Endothelial cell of umbilical vein (primary cell): ENCODE data around the gene SCD. TPM values are rescaled to one million over a fixed set of nuclear protein-coding genes. Genes with fewer than 3 reads are reported as not detected.

Experiments
- BruUV-seq: library from RNA; stranded (reverse); fragments of 400-500 nt; replicated peaks from 2 replicates; lab custom pipeline; 2021; lab: Mats Ljungman, UMichigan
- CTCF ChIA-PET: fragments of 300-600, 350-600 bp; sonication (Branson Sonifier 250); formaldehyde crosslinking; loops from one replicate; lab custom pipeline; 2021; ENCODE audit warnings: antibody characterized with exemption, inconsistent platforms; lab: Charles Lee
- POLR2A ChIA-PET: fragments of 300-600, 350-600 bp; sonication (Branson Sonifier 250); formaldehyde crosslinking; loops from one replicate; lab custom pipeline; 2021; ENCODE audit warnings: antibody characterized with exemption, inconsistent platforms; lab: Charles Lee
- DNase-seq: peaks from one replicate; pipeline ENCODE4 v3.0.0-alpha.2; 2011; ENCODE audit warnings: low read depth, low spot score
- FAIRE-seq: peaks from 2 replicates; lab custom pipeline; 2011; peaks lifted over from hg19 to GRCh38; lab: Jason Lieb, UNC
- H2AFZ ChIP-seq: 2 replicates; pipeline ENCODE4 v1.6.0; 2012; ENCODE audit warnings: low read depth, low read length, control low read depth, inconsistent platforms
- H3K27ac ChIP-seq: 2 replicates; pipeline ENCODE4 v1.5.1; 2011; ENCODE audit warnings: low read depth, mild to moderate bottlenecking, control low read depth, low read length, moderate library complexity; ENCODE audit not compliant: insufficient read depth
- H3K27me3 ChIP-seq, 2 experiments: 2 replicates each; pipeline versions ENCODE4 v1.6.0 to v1.6.1; 2011; ENCODE audit warnings: low read length in 2 of 2, mixed read lengths in 1 of 2; ENCODE audit not compliant: control insufficient read depth in 2 of 2, insufficient read depth in 2 of 2
- H3K36me3 ChIP-seq, 2 experiments: 2 replicates in 1 of 2; 3 replicates in 1 of 2; pipeline ENCODE4 v1.5.1; 2011; ENCODE audit warnings: low read length in 2 of 2, mild to moderate bottlenecking in 1 of 2, moderate library complexity in 1 of 2; ENCODE audit not compliant: control insufficient read depth in 2 of 2, insufficient read depth in 2 of 2; ENCODE audit errors: extremely low read depth in 1 of 2
- H3K4me1 ChIP-seq: 3 replicates; pipeline ENCODE4 v1.5.1; 2011; ENCODE audit warnings: mild to moderate bottlenecking, low read length; ENCODE audit not compliant: control insufficient read depth, insufficient read depth; ENCODE audit errors: extremely low read depth
- H3K4me2 ChIP-seq: 2 replicates; pipeline ENCODE4 v1.6.1; 2011; ENCODE audit warnings: low read length, control low read depth, mixed read lengths; ENCODE audit not compliant: insufficient read depth
- H3K4me3 ChIP-seq, 3 experiments: fragments of 200-600 bp in 1 of 3; sonication (generic), shearing (Covaris generic) in 1 of 3; replicated peaks in 1 of 3; 2 replicates each; pipeline ENCODE4 v1.5.1; 2011 to 2016; ENCODE audit warnings: control low read depth in 3 of 3, low read length in 3 of 3, mild to moderate bottlenecking in 2 of 3, inconsistent platforms in 1 of 3, low read depth in 1 of 3, moderate library complexity in 1 of 3; ENCODE audit not compliant: insufficient read depth in 1 of 3
- H3K79me2 ChIP-seq: 2 replicates; pipeline ENCODE4 v1.6.0; 2012; ENCODE audit warnings: low read length, inconsistent platforms; ENCODE audit not compliant: control insufficient read depth, insufficient read depth
- H3K9ac ChIP-seq: replicated peaks from 2 replicates; pipeline ENCODE3; 2011; ENCODE audit warnings: low read length, control low read depth; ENCODE audit not compliant: insufficient read depth; ENCODE audit errors: extremely low read depth
- H3K9me1 ChIP-seq: replicated peaks from 3 replicates; pipeline ENCODE4 v1.6.0; 2011; ENCODE audit warnings: mild to moderate bottlenecking, low read length; ENCODE audit not compliant: control insufficient read depth, insufficient read depth; ENCODE audit errors: extremely low read depth
- H3K9me3 ChIP-seq: replicated peaks from 2 replicates; pipeline ENCODE4 v1.5.1; 2012; ENCODE audit warnings: low read length, inconsistent platforms; ENCODE audit not compliant: control insufficient read depth, insufficient read depth
- H4K20me1 ChIP-seq: replicated peaks from 2 replicates; pipeline ENCODE3; 2011; ENCODE audit warnings: mild to moderate bottlenecking, low read length; ENCODE audit not compliant: control insufficient read depth, insufficient read depth; ENCODE audit errors: extremely low read depth
- FOS ChIP-seq: IDR thresholded peaks from 2 replicates; pipeline ENCODE4 v1.6.1; 2011; ENCODE audit warnings: mild to moderate bottlenecking, low read length, moderate library complexity, borderline replicate concordance; ENCODE audit not compliant: insufficient read depth
- GATA2 ChIP-seq: IDR thresholded peaks from 2 replicates; pipeline ENCODE4 v1.7.0; 2011; ENCODE audit warnings: low read depth, mild to moderate bottlenecking, moderate library complexity, mixed read lengths, low read length; ENCODE audit not compliant: insufficient read length, insufficient read depth
- JUN ChIP-seq: IDR thresholded peaks from 2 replicates; pipeline ENCODE4 v1.6.1; 2011; ENCODE audit warnings: borderline replicate concordance, low read depth; ENCODE audit not compliant: insufficient read length, insufficient read depth
- MYC ChIP-seq: IDR thresholded peaks from one replicate; pipeline ENCODE4 v1.6.1; 2011; ENCODE audit warnings: mild to moderate bottlenecking, low read depth, low read length
- POLR2A ChIP-seq: IDR thresholded peaks from 2 replicates; pipeline ENCODE4 v1.6.1; 2012; ENCODE audit warnings: low read depth, mild to moderate bottlenecking, control low read depth, low read length
- POLR2AphosphoS5 ChIP-seq: IDR thresholded peaks from 2 replicates; pipeline ENCODE4 v1.6.1; 2012; ENCODE audit warnings: low read depth, mild to moderate bottlenecking, control low read depth, low read length, moderate library complexity; ENCODE audit not compliant: insufficient read depth
- dilution Hi-C: fragments of 300-500 bp; cut with MboI; formaldehyde crosslinking; loops from one replicate; pipeline ENCODE4 v1.15.0; 2019; ENCODE audit warnings: low sequenced_read_pairs; ENCODE audit not compliant: extremely low pct_ligation_motif_present
- intact Hi-C: fragments of 100-400 bp; cut with micrococcal nuclease; formaldehyde crosslinking; loops from one replicate; pipeline ENCODE4 v1.10.0; 2022
- polyA plus RNA-seq, 4 experiments: library from polyadenylated mRNA; depleted of rRNA in 3 of 4; stranded (reverse) in 3 of 4; unstranded in 1 of 4; fragments of >200 nt; gene quantifications; 2 replicates each; pipeline versions ENCODE4 v1.2.1 to v1.2.3, GENCODE V29; 2011 to 2012; ENCODE audit warnings: missing spikeins in 1 of 4
- total RNA-seq: library from RNA; stranded (reverse); gene quantifications from 2 replicates; pipeline ENCODE4 v1.2.3, GENCODE V29; 2021
- TF ChIP-seq, protein P1 (sequence below): IDR thresholded peaks from 2 replicates; pipeline ENCODE4 v1.6.1; 2011; ENCODE audit not compliant: insufficient read depth, insufficient read length

The SCD gene
- total and polyA plus RNA-seq, 2 donors (not counting 3 experiments of a cell fraction or from before 2014, with no cell fraction given) = 258 to 426 TPM

DNA sequence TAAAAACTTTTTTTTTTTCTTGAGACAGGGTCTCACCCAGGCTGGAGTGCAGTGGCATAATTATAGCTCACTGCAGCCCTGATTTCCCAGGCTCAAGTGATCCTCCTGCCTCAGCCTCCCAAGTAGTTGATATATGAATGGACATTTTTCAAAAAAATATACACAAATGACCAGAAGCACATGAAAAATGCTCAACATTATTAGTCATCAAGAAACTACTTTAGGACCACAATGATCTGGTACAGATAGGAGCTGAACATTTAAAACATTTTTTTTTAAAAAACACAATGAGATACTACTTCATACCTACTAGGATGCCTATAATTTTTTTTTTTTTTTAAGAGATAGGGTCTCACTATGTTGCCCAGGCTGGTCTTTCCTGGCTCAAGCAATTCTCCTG lies 21.7 kb downstream of the SCD start:
- no TSS peak for BruUV-seq
- CTCF ChIA-PET = no interaction called here
- FAIRE-seq (no peak), DNase-seq (no peak)
- no peaks in the 10 kb centered on the region for H4K20me1 ChIP-seq
- POLR2A ChIA-PET = no interaction called here
- no peak overlapping the region for H3K4me2 ChIP-seq
- dilution Hi-C loops (no loop called here), intact Hi-C loops (no loop called here)
- no peaks in the 10 kb centered on the region for H3K79me2 ChIP-seq
- H3K4me1 ChIP-seq = peaks cover 46% of the 10 kb centered on the region
- no peaks in the 10 kb centered on the region for H3K9me1 ChIP-seq
- no peak overlapping the region for H3K9ac ChIP-seq
- no peaks in the 10 kb centered on the region for H3K36me3 ChIP-seq
- H3K4me3 ChIP-seq = no peak overlapping the region
- H3K27ac ChIP-seq = no peak overlapping the region
- H2AFZ ChIP-seq = no peak overlapping the region
- no peaks in the 10 kb centered on the region for H3K9me3 ChIP-seq
- no peaks in the 10 kb centered on the region for H3K27me3 ChIP-seq
- TF ChIP-seq JUN = no peak
- TF ChIP-seq, protein P1, sequence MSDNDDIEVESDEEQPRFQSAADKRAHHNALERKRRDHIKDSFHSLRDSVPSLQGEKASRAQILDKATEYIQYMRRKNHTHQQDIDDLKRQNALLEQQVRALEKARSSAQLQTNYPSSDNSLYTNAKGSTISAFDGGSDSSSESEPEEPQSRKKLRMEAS = no peak

GRCh38 chr10:100370714-100371481 lies 23.9 kb downstream of the SCD start:
- Histone ChIP-seq H3K9ac (peak overlapping the region; percentile 20), H2AFZ (peak overlapping the region; percentile 46), H3K27me3 (no peaks in the 10 kb centered on the region), H3K9me1 (no peaks in the 10 kb centered on the region), H3K4me3 (no peak overlapping the region), H3K27ac (peak overlapping the region; percentile 51), H3K4me2 (peak overlapping the region; percentile 25), H4K20me1 (no peaks in the 10 kb centered on the region), H3K79me2 (peaks cover 7% of the 10 kb centered on the region), H3K4me1 (peaks cover 48% of the 10 kb centered on the region), H3K9me3 (no peaks in the 10 kb centered on the region), H3K36me3 (no peaks in the 10 kb centered on the region)
- FAIRE-seq (peak; percentile 74), DNase-seq (peak; percentile 74)
- CTCF ChIA-PET = interaction anchor here (0.5 to 2.0 kb wide), 11 partner anchors 11 to 148 kb away, joined by 3 to 8 read pairs (median 3); partner anchors contain the start of gene SCD
- no TSS peak for BruUV-seq
- POLR2A ChIA-PET = interaction anchor here (0.7 to 1.3 kb wide), 3 partner anchors 10 to 24 kb away, joined by 3 to 17 read pairs (median 3); partner anchors contain the start of gene SCD
- dilution Hi-C loops (no loop called here), intact Hi-C loops (loop anchor here (5.0 kb wide), 1 partner anchor 184 kb away; the partner anchor contains the start of gene ERLIN1)
- TF ChIP-seq, protein P1 = no peak
- no peak for TF ChIP-seq POLR2A
- TF ChIP-seq JUN = peak; percentile 1
- TF ChIP-seq POLR2AphosphoS5 = peak; percentile 30
- peak; percentile 57 for TF ChIP-seq FOS
- no peak for TF ChIP-seq MYC
- TF ChIP-seq GATA2 = no peak
